Measurements from ENCODE around the gene MUC4. TPM values are rescaled to one million over a fixed set of nuclear protein-coding genes. Genes with fewer than 3 reads are reported as not detected.

The MUC4 gene
- polyA plus RNA-seq, 3 donors: not detected

GRCh38 chr3:195758721-195759353 lies 52.9 kb downstream of the MUC4 start:
- H3K36me3 ChIP-seq (replicated peaks in 1 of 2; ENCODE audit: control insufficient read depth in 1 of 2, insufficient read depth in 2 of 2, low read length in 2 of 2): no peaks in the 10 kb centered on the region
- no peak overlapping the region for H3K4me3 ChIP-seq (replicated peaks in 1 of 3; ENCODE audit: low read depth in 2 of 3, low read length in 3 of 3)
- no peaks in the 10 kb centered on the region for H3K9me3 ChIP-seq (replicated peaks in 1 of 2; ENCODE audit: control insufficient read depth in 1 of 2, insufficient read depth in 1 of 2, low read length in 2 of 2)
- Mint-ChIP-seq H3K4me1 (no peaks in the 10 kb centered on the region), H3K27me3 (ENCODE audit: low read depth in 3 of 3) (peaks cover 37 to 72% (median 53%) of the 10 kb centered on the region in 3 donors), H3K27ac (no peak overlapping the region), H3K36me3 (no peaks in the 10 kb centered on the region), H3K4me3 (no peak overlapping the region), H3K9me3 (peaks cover 0 to 3% (median 0%) of the 10 kb centered on the region in 7 donors)
- peaks cover 14 to 27% of the 10 kb centered on the region in 2 donors for H3K27me3 ChIP-seq (ENCODE audit: control insufficient read depth in 2 of 2, insufficient read depth in 2 of 2, low read length in 2 of 2)
- no peak overlapping the region for H2AFZ ChIP-seq (ENCODE audit: insufficient read depth, low read depth, low read length, poor library complexity, severe bottlenecking)
- no peak for TF ChIP-seq CTCF (IDR thresholded peaks at IDR 0.05)
- H3K4me1 ChIP-seq (ENCODE audit: control insufficient read depth in 1 of 2, insufficient read depth in 2 of 2, low read length in 2 of 2): no peaks in the 10 kb centered on the region
- no peak overlapping the region for H3K4me2 ChIP-seq (replicated peaks; ENCODE audit: extremely low read depth, low read length, poor library complexity, severe bottlenecking)
- intact Hi-C loops (cut with micrococcal nuclease): no loop called here
- H3K9ac ChIP-seq (ENCODE audit: insufficient read depth, low read length, poor library complexity, severe bottlenecking): no peak overlapping the region
- H3K27ac ChIP-seq (ENCODE audit: low read depth in 1 of 2, low read length in 2 of 2): no peak overlapping the region
- no peaks in the 10 kb centered on the region for H3K79me2 ChIP-seq (ENCODE audit: insufficient read depth, low read length)
- 94% methylated on average over 11 of the region's 19 CpGs for WGBS (ENCODE audit: insufficient coverage)
- no peak for DNase-seq
- H4K20me1 ChIP-seq (ENCODE audit: insufficient read depth, low read length): no peaks in the 10 kb centered on the region

- Mint-ChIP-seq H3K4me3 (no peak overlapping the region), H3K27ac (peak overlapping the region in 1 of 7 donors; percentile 64), H3K27me3 (ENCODE audit: low read depth in 3 of 3) (peaks cover 37 to 62% (median 44%) of the 10 kb centered on the region in 3 donors), H3K9me3 (peaks cover 0 to 4% (median 0%) of the 10 kb centered on the region in 7 donors), H3K4me1 (no peaks in the 10 kb centered on the region), H3K36me3 (no peaks in the 10 kb centered on the region)
- no peak overlapping the region for H3K4me2 ChIP-seq (replicated peaks; ENCODE audit: extremely low read depth, low read length, poor library complexity, severe bottlenecking)
- no peak overlapping the region for H3K27ac ChIP-seq (ENCODE audit: low read depth in 1 of 2, low read length in 2 of 2)
- 69% methylated on average over 10 of the region's 10 CpGs for WGBS (ENCODE audit: insufficient coverage)
- H3K36me3 ChIP-seq (replicated peaks in 1 of 2; ENCODE audit: control insufficient read depth in 1 of 2, insufficient read depth in 2 of 2, low read length in 2 of 2): no peaks in the 10 kb centered on the region
- no peaks in the 10 kb centered on the region for H3K4me1 ChIP-seq (ENCODE audit: control insufficient read depth in 1 of 2, insufficient read depth in 2 of 2, low read length in 2 of 2)
- intact Hi-C loops (cut with micrococcal nuclease): no loop called here
- H4K20me1 ChIP-seq (ENCODE audit: insufficient read depth, low read length): no peaks in the 10 kb centered on the region
- no peaks in the 10 kb centered on the region for H3K9me3 ChIP-seq (replicated peaks in 1 of 2; ENCODE audit: control insufficient read depth in 1 of 2, insufficient read depth in 1 of 2, low read length in 2 of 2)
- no peaks in the 10 kb centered on the region for H3K79me2 ChIP-seq (ENCODE audit: insufficient read depth, low read length)
- no peak for TF ChIP-seq CTCF (IDR thresholded peaks at IDR 0.05)
- no peak overlapping the region for H3K4me3 ChIP-seq (replicated peaks in 1 of 3; ENCODE audit: low read depth in 2 of 3, low read length in 3 of 3)
- H3K27me3 ChIP-seq (ENCODE audit: control insufficient read depth in 2 of 2, insufficient read depth in 2 of 2, low read length in 2 of 2): peaks cover 13 to 27% of the 10 kb centered on the region in 2 donors
- no peak overlapping the region for H3K9ac ChIP-seq (ENCODE audit: insufficient read depth, low read length, poor library complexity, severe bottlenecking)
- no peak for DNase-seq
- H2AFZ ChIP-seq (ENCODE audit: insufficient read depth, low read depth, low read length, poor library complexity, severe bottlenecking): no peak overlapping the region
Observed at GRCh38 chr3:195757827-195758226, 53.9 kb downstream of the MUC4 start.

Data from CD14-positive monocyte (primary cell).